ENCODE data around the gene RANBP1. TPM values are rescaled to one million over a fixed set of nuclear protein-coding genes. Genes with fewer than 3 reads are reported as not detected.

Gene RANBP1
- total and polyA plus RNA-seq, 2 of the 8 experiments (the other 6 are each of a cell fraction or from before 2014, with no cell fraction given): 343 to 484 TPM

- TF ChIP-seq EP300 (IDR thresholded peaks at IDR 0.05; ENCODE audit: borderline replicate concordance in 1 of 2, low read depth in 2 of 2, low read length in 2 of 2) (no peak), RFX5 (IDR thresholded peaks at IDR 0.05; ENCODE audit: borderline replicate concordance, low read depth, low read length) (no peak), SP2 (IDR thresholded peaks at IDR 0.05; ENCODE audit: low read length) (no peak), RAD21 (IDR thresholded peaks at IDR 0.05 in 1 of 2, conservative IDR thresholded peaks at IDR 0.05 in 1 of 2; ENCODE audit: low read depth in 2 of 2, low read length in 2 of 2) (no peak), TEAD4 (IDR thresholded peaks at IDR 0.05; ENCODE audit: low read depth, low read length) (no peak), CBX8 (IDR thresholded peaks at IDR 0.05; ENCODE audit: borderline replicate concordance, low read depth, low read length) (no peak), JUND (IDR thresholded peaks at IDR 0.05; ENCODE audit: low read length) (no peak)
Observed at GRCh38 chr22:20167643-20168322, 51.9 kb downstream of the RANBP1 start (continued).

All from H1 (cell line).